C4-2B (cell line): ENCODE measurements around the gene BORCS6.

Experiments
- CTCF ChIP-seq: fragments of 450-650 bp; conservative IDR thresholded peaks from 2 replicates; pipeline ENCODE4 v1.5.1; 2017; ENCODE audit warnings: mild to moderate bottlenecking
- ZFX ChIP-seq: fragments of 450-650 bp; IDR thresholded peaks from 2 replicates; pipeline ENCODE4 v1.6.1; 2017

GRCh38 chr17:8147805-8148404, 42.1 kb downstream of the BORCS6 start:
- TF ChIP-seq CTCF (no peak), ZFX (no peak)
